GM19239 (cell line): ENCODE results near the gene SBDS.

Experiments
- DNase-seq: peaks from one replicate; pipeline ENCODE4 v3.0.0; 2011; ENCODE audit warnings: low spot score; ENCODE audit not compliant: insufficient read length
- FAIRE-seq: peaks from 2 replicates; lab custom pipeline; 2011; peaks lifted over from hg19 to GRCh38; lab: Jason Lieb, UNC

Gene SBDS

GRCh38 chr7:66950763-66951162, 44.6 kb downstream of the SBDS start:
- no peak for FAIRE-seq
- DNase-seq, result no peak

- no peak for DNase-seq
- no peak for FAIRE-seq
Measured at GRCh38 chr7:66950311-66950710, 45.1 kb downstream of the SBDS start.

- DNase-seq (no peak), FAIRE-seq (no peak)
Measured at GRCh38 chr7:66948480-66949109, 46.8 kb downstream of the SBDS start.

- FAIRE-seq (no peak), DNase-seq (no peak)
Measured at GRCh38 chr7:66946545-66946944, 48.8 kb downstream of the SBDS start.

- FAIRE-seq, result no peak
- DNase-seq, result no peak
Measured at GRCh38 chr7:66939325-66939724, 56.1 kb downstream of the SBDS start.

GRCh38 chr7:66937940-66938339, 57.4 kb downstream of the SBDS start:
- no peak for FAIRE-seq
- DNase-seq, result no peak
